Measurements from ENCODE around the gene ZNF592. TPM values are rescaled to one million over a fixed set of nuclear protein-coding genes. Genes with fewer than 3 reads are reported as not detected.

ZNF592 gene
- total RNA-seq, 1 experiment from 2014 or later, result 34.6 TPM

- H4K8ac ChIP-seq (replicated peaks; ENCODE audit: insufficient read length, low read depth, low read length), result no peak overlapping the region
Observed at GRCh38 chr15:84811828-84812227, 63.4 kb downstream of the ZNF592 start.

More at GRCh38 chr15:84811828-84812227, 63.4 kb downstream of the ZNF592 start:
- Mint-ChIP-seq H3K36me3 (ENCODE audit: insufficient read depth in 1 of 3, low read depth in 3 of 3) (peaks cover 0 to 1% (median 0%) of the 10 kb centered on the region in 3 experiments; a peak in 1 of 7 replicates), H3K9me3 (no peaks in the 10 kb centered on the region; a peak in 1 of 5 replicates), H3K4me3 (no peak overlapping the region), H3K27ac (no peak overlapping the region), H3K4me1 (peaks cover 3 to 6% of the 10 kb centered on the region in 2 experiments), H3K27me3 (ENCODE audit: low read depth) (peaks cover 7% of the 10 kb centered on the region)
- H3K9ac ChIP-seq (ENCODE audit: extremely low read depth, insufficient read length, low read length), result no peak overlapping the region
- H3K23me2 ChIP-seq (ENCODE audit: insufficient read length, low read depth, low read length, poor library complexity, severe bottlenecking), result no peaks in the 10 kb centered on the region
- H2BK12ac ChIP-seq (ENCODE audit: insufficient read length, low read depth, low read length), result no peak overlapping the region
- no peaks in the 10 kb centered on the region for H3K9me3 ChIP-seq (ENCODE audit: control insufficient read depth, low read depth, low read length)
- H3K4me2 ChIP-seq (ENCODE audit: insufficient read depth, insufficient read length, low read length), result no peak overlapping the region
- H3K4me1 ChIP-seq (ENCODE audit: insufficient read depth, low read length), result no peaks in the 10 kb centered on the region
- no peak overlapping the region for H2AK5ac ChIP-seq (ENCODE audit: insufficient read length, low read length)
- H4K20me1 ChIP-seq (ENCODE audit: control insufficient read depth, insufficient read depth, insufficient read length), result no peaks in the 10 kb centered on the region
- no peak overlapping the region for H2BK120ac ChIP-seq (ENCODE audit: low read depth, low read length, poor library complexity, severe bottlenecking)
- H3K27ac ChIP-seq (ENCODE audit: insufficient read length, low read depth, low read length), result no peak overlapping the region
- no peak for DNase-seq
- no peak overlapping the region for H2BK5ac ChIP-seq (ENCODE audit: insufficient read length, low read length)
- no peak for TF ChIP-seq CTCF (conservative IDR thresholded peaks at IDR 0.05)
- H3K23ac ChIP-seq (ENCODE audit: insufficient read length, low read depth, low read length), result no peak overlapping the region
- no peaks in the 10 kb centered on the region for H3K79me2 ChIP-seq (ENCODE audit: insufficient read depth, low read length)
- no peak overlapping the region for H3K18ac ChIP-seq (ENCODE audit: insufficient read length, low read depth, low read length)
- H3T11ph ChIP-seq (ENCODE audit: low read length), result no peak overlapping the region
- no peak overlapping the region for H3K4ac ChIP-seq (ENCODE audit: low read depth, low read length)
- H2AFZ ChIP-seq (ENCODE audit: low read length), result no peak overlapping the region
- no peaks in the 10 kb centered on the region for H3K27me3 ChIP-seq (ENCODE audit: insufficient read depth, low read length)
- no peak overlapping the region for H2BK15ac ChIP-seq (ENCODE audit: low read depth, low read length)
- H4K5ac ChIP-seq (ENCODE audit: insufficient read length, low read depth, low read length), result no peak overlapping the region
- H2BK20ac ChIP-seq (ENCODE audit: low read depth, low read length, poor library complexity, severe bottlenecking), result no peak overlapping the region
- no peak overlapping the region for H4K91ac ChIP-seq (ENCODE audit: insufficient read length, low read depth, low read length)
- no peak overlapping the region for H3K14ac ChIP-seq (ENCODE audit: insufficient read depth, low read length)
- no peaks in the 10 kb centered on the region for H3K79me1 ChIP-seq (ENCODE audit: insufficient read depth, low read depth, low read length, poor library complexity, severe bottlenecking)
- no peak overlapping the region for H3K56ac ChIP-seq (ENCODE audit: insufficient read length, low read depth, low read length)

All from H9 (cell line).